SK-N-SH (cell line): ENCODE data around the gene BTBD3. TPM values are rescaled to one million over a fixed set of nuclear protein-coding genes. Genes with fewer than 3 reads are reported as not detected.

Experiments
- CTCF ChIA-PET: fragments of 300-600, 350-600 bp; formaldehyde crosslinking; extraction: SDS; loops from one replicate; lab custom pipeline; 2021; lab: Yijun Ruan, JAX
- POLR2A ChIA-PET: fragments of 350-600 bp; sonication (Branson Sonifier 250); formaldehyde crosslinking; extraction: SDS; loops from one replicate; lab custom pipeline; 2020; ENCODE audit warnings: antibody characterized with exemption, inconsistent platforms; lab: Yijun Ruan, JAX
- DNase-seq: peaks from one replicate; pipeline ENCODE4 v3.0.0; 2012
- H2AFZ ChIP-seq: fragments of 200-600 bp; sonication (generic); 2 replicates; pipeline ENCODE4 v1.8.1; 2016; ENCODE audit warnings: antibody characterized with exemption, mild to moderate bottlenecking, low read depth
- H3F3A ChIP-seq: fragments of 200-600 bp; sonication (generic); replicated peaks from 2 replicates; pipeline ENCODE3; 2016; ENCODE audit warnings: antibody characterized with exemption, mild to moderate bottlenecking; ENCODE audit not compliant: insufficient read depth
- H3K27ac ChIP-seq, 2 experiments: fragments of 200-500 bp in 1 of 2; fragments of 200-600 bp in 1 of 2; sonication (Bioruptor generic) in 1 of 2; sonication (generic), shearing (Covaris generic) in 1 of 2; 2 replicates each; pipeline versions ENCODE4 v1.5.1 to v1.6.1; 2014 to 2016; ENCODE audit warnings: low read depth in 2 of 2, inconsistent platforms in 1 of 2, low read length in 1 of 2, mild to moderate bottlenecking in 1 of 2, mixed read lengths in 1 of 2
- H3K27me3 ChIP-seq: fragments of 200-600 bp; sonication (generic), shearing (Covaris generic); 2 replicates; pipeline ENCODE4 v1.6.1; 2016; ENCODE audit warnings: mixed run types; ENCODE audit not compliant: insufficient read depth
- H3K36me3 ChIP-seq, 2 experiments: fragments of 200-500 bp in 1 of 2; fragments of 200-600 bp in 1 of 2; sonication (Bioruptor generic) in 1 of 2; sonication (generic) in 1 of 2; replicated peaks in 1 of 2; 2 replicates each; pipeline versions ENCODE3 to v1.5.1; 2014 to 2016; ENCODE audit warnings: low read length in 1 of 2, mild to moderate bottlenecking in 1 of 2; ENCODE audit not compliant: insufficient read depth in 2 of 2, control insufficient read depth in 1 of 2
- H3K4me1 ChIP-seq, 2 experiments: fragments of 200-500 bp in 1 of 2; fragments of 200-600 bp in 1 of 2; sonication (Bioruptor generic) in 1 of 2; sonication (generic), shearing (Covaris generic) in 1 of 2; 2 replicates each; pipeline versions ENCODE4 v1.5.1 to v1.6.1; 2014 to 2016; ENCODE audit warnings: low read depth in 1 of 2, low read length in 1 of 2, mixed run types in 1 of 2; ENCODE audit not compliant: insufficient read depth in 2 of 2, control insufficient read depth in 1 of 2
- H3K4me2 ChIP-seq: fragments of 200-600 bp; sonication (generic), shearing (Covaris generic); 2 replicates; pipeline ENCODE4 v1.6.1; 2017; ENCODE audit warnings: mixed run types
- H3K4me3 ChIP-seq, 2 experiments: fragments of 200-500 bp in 1 of 2; fragments of 200-600 bp in 1 of 2; sonication (Bioruptor generic) in 1 of 2; sonication (generic), shearing (Covaris generic) in 1 of 2; 2 replicates each; pipeline versions ENCODE4 v1.5.1 to v1.8.1; 2014 to 2016; ENCODE audit warnings: low read depth in 2 of 2, inconsistent platforms in 1 of 2, low read length in 1 of 2, mild to moderate bottlenecking in 1 of 2, mixed read lengths in 1 of 2, moderate library complexity in 1 of 2
- H3K79me2 ChIP-seq: fragments of 200-600 bp; sonication (generic); 2 replicates; pipeline ENCODE4 v1.8.1; 2017; ENCODE audit warnings: mild to moderate bottlenecking; ENCODE audit not compliant: insufficient read depth
- H3K9ac ChIP-seq: fragments of 200-600 bp; sonication (generic); 2 replicates; pipeline ENCODE4 v1.6.1; 2017; ENCODE audit warnings: mixed run types
- H3K9me2 ChIP-seq: fragments of 200-600 bp; sonication (generic); 2 replicates; pipeline ENCODE4 v1.6.1; 2017; ENCODE audit warnings: mixed run types
- H3K9me3 ChIP-seq: fragments of 200-600 bp; sonication (generic); 2 replicates; pipeline ENCODE4 v1.6.1; 2017; ENCODE audit warnings: mixed run types, mild to moderate bottlenecking, moderate library complexity
- H4K20me1 ChIP-seq: fragments of 200-600 bp; sonication (generic); 2 replicates; pipeline ENCODE4 v1.6.1; 2017; ENCODE audit warnings: mild to moderate bottlenecking, mixed run types; ENCODE audit not compliant: insufficient read depth
- CTCF ChIP-seq: fragments of 200-600 bp; sonication (generic); IDR thresholded peaks from 2 replicates; pipeline ENCODE4 v1.6.1; 2017; ENCODE audit warnings: antibody characterized with exemption, mild to moderate bottlenecking, moderate library complexity
- ELF1 ChIP-seq: IDR thresholded peaks from 2 replicates; pipeline ENCODE4 v1.4.0; 2012
- EP300 ChIP-seq, 2 experiments: IDR thresholded peaks; 2 replicates each; pipeline versions ENCODE4 v1.4.0 to v1.6.1; 2012; ENCODE audit warnings: borderline replicate concordance in 1 of 2, low read depth in 1 of 2, low read length in 1 of 2
- FOSL2 ChIP-seq: IDR thresholded peaks from 2 replicates; pipeline ENCODE4 v1.4.0; 2012; ENCODE audit warnings: low read depth, mild to moderate bottlenecking, moderate library complexity, borderline replicate concordance
- GABPA ChIP-seq: IDR thresholded peaks from 2 replicates; pipeline ENCODE4 v1.4.0; 2012; ENCODE audit warnings: low read depth, mild to moderate bottlenecking
- NRF1 ChIP-seq: IDR thresholded peaks from 2 replicates; pipeline ENCODE4 v1.6.1; 2012; ENCODE audit warnings: low read depth, mild to moderate bottlenecking, low read length
- PBX3 ChIP-seq: IDR thresholded peaks from 2 replicates; pipeline ENCODE4; 2012
- RAD21 ChIP-seq: IDR thresholded peaks from 2 replicates; pipeline ENCODE4 v1.6.1; 2012; ENCODE audit warnings: mild to moderate bottlenecking, low read length
- RFX5 ChIP-seq: IDR thresholded peaks from 2 replicates; pipeline ENCODE4 v1.6.1; 2012; ENCODE audit warnings: mild to moderate bottlenecking, improper control_type of control experiment, low read length
- SMC3 ChIP-seq: IDR thresholded peaks from 2 replicates; pipeline ENCODE4 v1.6.1; 2012; ENCODE audit warnings: low read depth, low read length, improper control_type of control experiment
- TCF12 ChIP-seq: IDR thresholded peaks from 2 replicates; pipeline ENCODE4 v1.4.0; 2012
- YY1 ChIP-seq: IDR thresholded peaks from 2 replicates; pipeline ENCODE4 v1.4.0; 2012; ENCODE audit warnings: low read depth, mild to moderate bottlenecking
- WGBS: methylation state at CpG from one replicate; pipeline ENCODE4 v1.1.6; 2017; ENCODE audit warnings: low lambda C conversion rate; 5-methylcytosine and 5-hydroxymethylcytosine counted together
- polyA plus RNA-seq, 3 experiments: library from polyadenylated mRNA; depleted of rRNA; stranded (reverse); fragments of >200 nt; gene quantifications; 2 replicates each; pipeline ENCODE4 v1.2.3, GENCODE V29; 2012
- TF ChIP-seq, protein P1 (sequence below): fragments of 150-350 bp; IDR thresholded peaks from 2 replicates; pipeline ENCODE4 v1.6.1; 2017; ENCODE audit warnings: antibody characterized with exemption, low read length, low read depth, borderline replicate concordance
- TF ChIP-seq, protein P2 (sequence below): IDR thresholded peaks from 2 replicates; pipeline ENCODE4 v1.4.0; 2012; ENCODE audit warnings: low read depth, borderline replicate concordance
- TF ChIP-seq, protein P3 (sequence below): IDR thresholded peaks from 2 replicates; pipeline ENCODE4 v1.4.0; 2012; ENCODE audit warnings: low read depth, borderline replicate concordance

BTBD3 gene
- polyA plus RNA-seq (2012; rRNA removed) = 10.2 and 14.7 TPM in 2 replicates
- 11.9 and 12.3 TPM in 2 replicates for polyA plus RNA-seq (2012; cell fraction: cytosol; rRNA removed)
- polyA plus RNA-seq (2012; cell fraction: nucleus; rRNA removed) = 23.2 and 30.6 TPM in 2 replicates

GRCh38 chr20:11917663-11918062, at the start of gene BTBD3:
BTBD3 (plus strand) TSS chr20:11917893; CDS start chr20:11918276, 383 bp downstream.
- no peak within 1 kb of the TSS for H3K9ac ChIP-seq
- peak within 1 kb of the TSS in 1 of 2 experiments; percentile 10; a peak in 2 of 4 replicates for H3K4me3 ChIP-seq
- CTCF ChIA-PET = interaction anchor here (0.8 to 1.8 kb wide), 4 partner anchors 9 to 651 kb away, joined by 3 to 6 read pairs (median 4); no protein-coding TSS in a partner anchor
- peaks cover 4 to 13% of the 10 kb centered on the region in 2 experiments; a peak in 3 of 4 replicates for H3K4me1 ChIP-seq
- no peaks in the 10 kb centered on the region for H3K9me2 ChIP-seq
- H4K20me1 ChIP-seq = no peaks in the 10 kb centered on the region; the same call in 1 of the 2 replicates
- H3F3A ChIP-seq = no peaks in the 10 kb centered on the region
- H3K4me2 ChIP-seq = no peak within 1 kb of the TSS
- H3K36me3 ChIP-seq = peaks cover 7 to 15% of the 10 kb centered on the region in 2 experiments
- H3K27me3 ChIP-seq = no peaks in the 10 kb centered on the region
- 44% methylated on average over 4 of the region's 4 CpGs for WGBS
- DNase-seq = peak; percentile 39
- H3K9me3 ChIP-seq = no peaks in the 10 kb centered on the region
- H3K79me2 ChIP-seq = peaks cover 57% of the 10 kb centered on the region
- TF ChIP-seq CTCF = no peak
- peak; percentile 46 for TF ChIP-seq RAD21
- TF ChIP-seq, protein P1, sequence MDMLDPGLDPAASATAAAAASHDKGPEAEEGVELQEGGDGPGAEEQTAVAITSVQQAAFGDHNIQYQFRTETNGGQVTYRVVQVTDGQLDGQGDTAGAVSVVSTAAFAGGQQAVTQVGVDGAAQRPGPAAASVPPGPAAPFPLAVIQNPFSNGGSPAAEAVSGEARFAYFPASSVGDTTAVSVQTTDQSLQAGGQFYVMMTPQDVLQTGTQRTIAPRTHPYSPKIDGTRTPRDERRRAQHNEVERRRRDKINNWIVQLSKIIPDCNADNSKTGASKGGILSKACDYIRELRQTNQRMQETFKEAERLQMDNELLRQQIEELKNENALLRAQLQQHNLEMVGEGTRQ = no peak
- TF ChIP-seq TCF12 = no peak
- peak; percentile 10; the same call in 1 of the 2 replicates for TF ChIP-seq SMC3
- TF ChIP-seq ELF1 = no peak
- TF ChIP-seq, all 33 proteins: peak for 2
- H2AFZ ChIP-seq = 0 out of 2 replicates have a peak within 1 kb of the TSS, but pooled peaks have one; percentile 23
- POLR2A ChIA-PET = no interaction called here
- peak within 1 kb of the TSS in 1 of 2 experiments; percentile 50; a peak in 1 of 4 replicates for H3K27ac ChIP-seq

DNA sequence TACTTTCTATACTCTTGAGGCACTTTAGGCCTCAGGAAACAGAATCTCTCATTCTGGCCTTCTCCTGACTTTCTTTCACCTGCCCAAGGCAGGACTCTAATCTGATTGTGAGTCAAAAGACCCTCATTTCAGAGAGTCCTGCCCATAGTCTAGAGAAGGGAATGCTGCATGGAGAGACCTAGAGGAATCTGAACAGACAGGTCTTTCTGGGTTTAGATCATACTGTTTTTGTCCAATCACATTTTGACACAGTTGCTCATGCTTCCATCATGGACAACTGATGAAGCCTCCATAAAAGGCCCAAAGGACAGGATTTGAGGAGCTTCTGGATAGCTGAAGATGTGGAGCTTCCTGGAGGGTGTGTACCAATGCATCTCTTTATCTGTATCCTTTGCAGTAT, 48.1 kb upstream of the BTBD3 start:
- no peaks in the 10 kb centered on the region for H3K9me3 ChIP-seq
- no peak for DNase-seq
- no peaks in the 10 kb centered on the region for H3K27me3 ChIP-seq
- no peaks in the 10 kb centered on the region for H3K79me2 ChIP-seq
- no peaks in the 10 kb centered on the region for H4K20me1 ChIP-seq
- ChIA-PET POLR2A (no interaction called here), CTCF (no interaction called here)
- no peak overlapping the region for H3K27ac ChIP-seq
- no peaks in the 10 kb centered on the region for H3F3A ChIP-seq
- H3K9me2 ChIP-seq = no peaks in the 10 kb centered on the region
- H3K4me2 ChIP-seq = no peak overlapping the region
- no peak overlapping the region for H3K4me3 ChIP-seq
- H3K36me3 ChIP-seq = no peaks in the 10 kb centered on the region
- H3K9ac ChIP-seq = no peak overlapping the region
- H2AFZ ChIP-seq = no peak overlapping the region
- no peak for TF ChIP-seq GABPA
- TF ChIP-seq, protein P2, sequence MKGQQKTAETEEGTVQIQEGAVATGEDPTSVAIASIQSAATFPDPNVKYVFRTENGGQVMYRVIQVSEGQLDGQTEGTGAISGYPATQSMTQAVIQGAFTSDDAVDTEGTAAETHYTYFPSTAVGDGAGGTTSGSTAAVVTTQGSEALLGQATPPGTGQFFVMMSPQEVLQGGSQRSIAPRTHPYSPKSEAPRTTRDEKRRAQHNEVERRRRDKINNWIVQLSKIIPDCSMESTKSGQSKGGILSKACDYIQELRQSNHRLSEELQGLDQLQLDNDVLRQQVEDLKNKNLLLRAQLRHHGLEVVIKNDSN = no peak
- TF ChIP-seq PBX3 = no peak
- TF ChIP-seq EP300 (IDR thresholded peaks at IDR 0.05; ENCODE audit: borderline replicate concordance in 1 of 2, low read depth in 1 of 2, low read length in 1 of 2) = no peak
- TF ChIP-seq, protein P3, sequence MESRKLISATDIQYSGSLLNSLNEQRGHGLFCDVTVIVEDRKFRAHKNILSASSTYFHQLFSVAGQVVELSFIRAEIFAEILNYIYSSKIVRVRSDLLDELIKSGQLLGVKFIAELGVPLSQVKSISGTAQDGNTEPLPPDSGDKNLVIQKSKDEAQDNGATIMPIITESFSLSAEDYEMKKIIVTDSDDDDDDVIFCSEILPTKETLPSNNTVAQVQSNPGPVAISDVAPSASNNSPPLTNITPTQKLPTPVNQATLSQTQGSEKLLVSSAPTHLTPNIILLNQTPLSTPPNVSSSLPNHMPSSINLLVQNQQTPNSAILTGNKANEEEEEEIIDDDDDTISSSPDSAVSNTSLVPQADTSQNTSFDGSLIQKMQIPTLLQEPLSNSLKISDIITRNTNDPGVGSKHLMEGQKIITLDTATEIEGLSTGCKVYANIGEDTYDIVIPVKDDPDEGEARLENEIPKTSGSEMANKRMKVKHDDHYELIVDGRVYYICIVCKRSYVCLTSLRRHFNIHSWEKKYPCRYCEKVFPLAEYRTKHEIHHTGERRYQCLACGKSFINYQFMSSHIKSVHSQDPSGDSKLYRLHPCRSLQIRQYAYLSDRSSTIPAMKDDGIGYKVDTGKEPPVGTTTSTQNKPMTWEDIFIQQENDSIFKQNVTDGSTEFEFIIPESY = no peak
- no peak for TF ChIP-seq NRF1
- TF ChIP-seq RFX5 = no peak
- TF ChIP-seq CTCF = no peak
- TF ChIP-seq YY1 = no peak
- no peak for TF ChIP-seq FOSL2
- H3K4me1 ChIP-seq = no peaks in the 10 kb centered on the region
